H7 (cell line): ENCODE data around the gene ANKRD13D. TPM values are rescaled to one million over a fixed set of nuclear protein-coding genes. Genes with fewer than 3 reads are reported as not detected.

Experiments used
- DNase-seq: peaks from one replicate; pipeline ENCODE4 v3.0.0; 2012
- H3K27me3 ChIP-seq: 2 replicates; pipeline ENCODE4 v1.6.0; 2011; ENCODE audit warnings: mild to moderate bottlenecking, low read length; ENCODE audit not compliant: control insufficient read depth, insufficient read depth
- H3K36me3 ChIP-seq: replicated peaks from 2 replicates; pipeline ENCODE4 v1.5.1; 2011; ENCODE audit warnings: low read length; ENCODE audit not compliant: control insufficient read depth, insufficient read depth
- H3K4me3 ChIP-seq: 2 replicates; pipeline ENCODE4 v1.5.1; 2011; ENCODE audit warnings: low read depth, mild to moderate bottlenecking, control low read depth, low read length, moderate library complexity; ENCODE audit not compliant: insufficient read depth
- total RNA-seq: library from RNA; depleted of rRNA; stranded (reverse); fragments of >200 nt; shearing (Covaris generic); gene quantifications from 2 replicates; pipeline ENCODE4 v1.2.3, GENCODE V29; 2014; rRNA removed

Gene ANKRD13D
- total RNA-seq = 29.1 and 32.2 TPM in 2 replicates

DNA sequence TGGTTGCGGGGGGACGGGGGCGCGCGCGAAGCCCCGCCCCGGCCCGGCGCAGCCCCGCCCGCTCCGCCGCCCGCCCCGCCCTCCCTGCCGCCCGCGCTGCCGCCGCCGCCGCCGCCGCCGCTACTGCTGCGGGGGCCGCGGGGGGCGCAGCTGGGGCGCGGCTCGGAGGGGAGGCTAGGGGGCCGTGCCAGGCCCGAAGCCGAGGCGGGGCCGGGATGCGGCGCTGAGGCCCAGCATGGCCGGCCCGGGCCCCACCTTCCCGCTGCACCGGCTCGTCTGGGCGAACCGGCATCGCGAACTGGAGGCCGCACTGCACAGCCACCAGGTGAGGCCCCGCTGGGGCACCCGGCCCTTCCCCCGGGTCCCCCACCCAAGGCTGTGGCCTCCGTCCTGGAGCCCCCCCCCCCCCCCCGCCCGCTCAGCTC, at the start of gene ANKRD13D:
Gene ANKRD13D (plus strand): TSS at position 78 of the 425 bp plus-strand sequence. CDS start 158 bp downstream, at position 236.
- Histone ChIP-seq H3K36me3 (peaks cover 3% of the 10 kb centered on the region), H3K4me3 (peak within 1 kb of the TSS; percentile 82), H3K27me3 (no peaks in the 10 kb centered on the region)
- no peak for DNase-seq

DNA sequence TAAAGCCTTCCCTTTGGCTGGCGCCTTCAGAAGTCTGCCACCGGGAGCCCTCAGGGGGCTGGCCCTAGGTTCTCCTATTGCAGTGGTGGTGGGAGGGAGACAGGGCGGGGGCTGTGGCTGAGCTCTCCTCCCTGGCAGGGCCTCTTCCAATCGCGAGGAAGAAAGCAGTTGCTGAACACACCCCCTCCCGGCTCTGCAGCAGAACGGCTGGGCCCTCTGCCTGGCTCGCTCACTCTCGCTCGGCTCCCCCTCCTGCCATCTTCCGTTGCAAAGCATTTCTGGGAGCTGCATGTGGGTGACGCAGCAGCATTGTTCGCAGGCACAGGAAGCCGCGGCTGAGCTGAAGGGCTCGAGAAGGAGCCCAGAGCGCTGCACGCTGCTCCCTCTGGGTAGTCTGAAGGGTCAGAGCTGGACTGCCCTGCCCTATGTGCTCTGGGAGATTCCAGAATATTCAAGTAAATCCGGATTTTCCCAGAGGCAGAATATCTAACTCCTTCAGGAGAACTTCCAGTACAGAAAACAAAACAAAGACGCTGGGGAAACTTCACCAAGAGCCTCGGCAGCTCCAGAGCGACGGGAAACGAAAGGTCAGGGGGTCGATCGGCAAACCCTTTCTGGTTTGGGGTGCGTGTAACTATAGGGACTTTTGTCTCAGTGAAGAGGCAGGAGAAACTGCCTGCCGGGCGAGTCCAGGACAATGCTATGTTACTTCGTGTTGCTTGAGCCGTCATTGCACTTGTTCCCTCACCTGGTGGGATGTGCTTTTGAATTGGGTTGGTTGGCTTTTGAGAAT, 49.1 kb upstream of the ANKRD13D start:
- peak overlapping the region; percentile 80 for H3K4me3 ChIP-seq
- peak; percentile 94 for DNase-seq
- H3K27me3 ChIP-seq = no peaks in the 10 kb centered on the region
- peaks cover 13% of the 10 kb centered on the region for H3K36me3 ChIP-seq

DNA sequence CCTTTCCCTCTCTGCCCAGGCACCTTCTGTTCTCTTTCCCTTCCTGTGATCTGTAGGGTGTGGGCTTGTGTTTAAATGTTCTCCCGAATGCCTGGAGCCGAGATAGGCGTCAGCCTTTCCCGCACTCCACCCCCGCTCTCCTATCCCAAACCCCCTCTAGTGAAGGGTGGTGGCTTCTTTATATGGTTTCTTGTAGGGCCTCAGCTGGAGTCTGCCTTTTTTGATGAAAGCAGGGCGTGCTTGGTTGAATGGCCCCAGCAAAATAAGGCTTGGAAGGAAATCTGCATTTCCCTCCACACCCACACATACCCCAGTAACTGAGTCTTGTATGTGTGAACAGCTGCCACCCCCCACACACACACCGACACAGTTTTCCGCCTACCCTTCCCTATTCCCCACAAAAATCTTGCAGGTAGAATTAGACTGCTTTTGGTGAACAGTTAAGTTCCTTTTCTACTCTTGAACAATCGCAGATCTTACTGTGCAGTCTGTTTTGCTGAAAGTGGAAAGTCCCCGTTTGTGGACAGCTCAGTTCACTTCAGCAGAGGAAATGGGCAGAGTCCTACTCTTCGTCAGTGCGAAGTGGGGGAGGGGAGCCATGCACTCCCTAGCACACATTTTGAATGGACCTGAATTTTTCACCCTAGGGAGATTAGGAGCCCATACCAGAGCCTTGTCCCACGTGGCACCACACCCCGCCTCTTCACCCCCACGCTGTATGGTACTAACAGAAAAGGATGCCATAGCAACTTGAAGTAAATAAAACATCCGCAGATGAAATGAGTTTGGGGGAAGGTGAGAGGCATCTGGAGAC, 48.3 kb upstream of the ANKRD13D start:
- no peak for DNase-seq
- H3K27me3 ChIP-seq = no peaks in the 10 kb centered on the region
- H3K36me3 ChIP-seq = peaks cover 21% of the 10 kb centered on the region
- peak overlapping the region; percentile 80 for H3K4me3 ChIP-seq

DNA sequence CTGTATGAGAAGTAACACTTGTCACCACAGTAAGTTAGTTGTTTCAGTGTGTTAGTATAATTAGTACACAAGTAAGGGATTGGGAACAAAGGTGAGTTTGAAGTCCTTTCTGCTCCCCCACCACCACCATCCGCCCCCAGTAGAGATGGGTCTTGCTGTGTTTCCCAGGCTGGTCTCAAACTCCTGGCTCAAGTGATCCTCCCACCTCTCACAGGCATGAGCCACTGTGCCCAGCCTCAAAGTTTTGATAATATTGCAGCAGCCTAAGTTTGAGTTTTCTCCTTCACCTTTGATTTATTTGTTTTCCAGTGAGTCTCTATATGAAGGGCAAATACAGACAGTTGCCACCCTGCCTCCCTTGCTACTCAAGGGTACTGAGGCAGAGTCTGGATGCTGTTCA, 46.6 kb upstream of the ANKRD13D start:
- Histone ChIP-seq H3K4me3 (no peak overlapping the region), H3K36me3 (peaks cover 30% of the 10 kb centered on the region)
- DNase-seq = no peak

DNA sequence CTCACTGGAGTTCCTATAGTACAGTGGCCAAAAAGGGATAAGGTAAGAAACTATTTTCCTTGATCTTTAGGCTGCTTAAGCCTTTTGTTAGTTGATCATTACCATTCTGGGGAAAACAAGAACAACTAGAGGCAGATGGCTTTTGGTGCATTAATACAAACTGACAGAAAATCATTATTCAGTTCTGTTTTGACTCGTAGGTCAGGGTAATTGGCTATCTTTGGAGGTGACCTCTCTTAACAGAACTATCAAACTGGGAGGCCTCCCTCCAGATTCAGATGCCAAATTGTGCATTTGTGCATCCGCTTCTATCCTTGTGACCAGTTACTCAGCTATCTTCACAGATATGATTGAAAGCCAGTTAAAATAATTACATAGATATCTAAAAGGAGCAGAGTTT, 46.1 kb upstream of the ANKRD13D start:
- DNase-seq = no peak
- Histone ChIP-seq H3K4me3 (no peak overlapping the region), H3K27me3 (no peaks in the 10 kb centered on the region), H3K36me3 (peaks cover 35% of the 10 kb centered on the region)

More for the DNA sequence above, 46.6 kb upstream of the ANKRD13D start:
- H3K27me3 ChIP-seq = no peaks in the 10 kb centered on the region

DNA sequence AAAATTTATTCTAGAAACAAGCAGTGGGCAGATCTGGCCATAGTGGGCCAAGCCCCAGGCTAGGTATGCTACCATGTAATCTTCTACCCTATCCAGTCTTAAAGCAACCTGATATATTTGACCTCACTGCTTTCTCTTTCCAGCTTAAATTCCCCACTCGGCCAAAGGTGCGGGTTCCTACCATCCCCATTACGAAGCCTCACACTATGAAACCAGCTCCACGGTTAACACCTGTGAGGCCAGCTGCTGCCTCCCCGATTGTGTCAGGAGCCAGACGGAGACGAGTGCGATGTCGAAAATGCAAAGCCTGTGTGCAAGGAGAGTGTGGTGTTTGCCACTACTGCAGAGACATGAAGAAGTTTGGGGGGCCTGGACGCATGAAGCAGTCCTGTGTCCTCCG, 44.1 kb upstream of the ANKRD13D start:
- H3K27me3 ChIP-seq = no peaks in the 10 kb centered on the region
- H3K4me3 ChIP-seq = no peak overlapping the region
- DNase-seq = no peak
- H3K36me3 ChIP-seq = peaks cover 53% of the 10 kb centered on the region

DNA sequence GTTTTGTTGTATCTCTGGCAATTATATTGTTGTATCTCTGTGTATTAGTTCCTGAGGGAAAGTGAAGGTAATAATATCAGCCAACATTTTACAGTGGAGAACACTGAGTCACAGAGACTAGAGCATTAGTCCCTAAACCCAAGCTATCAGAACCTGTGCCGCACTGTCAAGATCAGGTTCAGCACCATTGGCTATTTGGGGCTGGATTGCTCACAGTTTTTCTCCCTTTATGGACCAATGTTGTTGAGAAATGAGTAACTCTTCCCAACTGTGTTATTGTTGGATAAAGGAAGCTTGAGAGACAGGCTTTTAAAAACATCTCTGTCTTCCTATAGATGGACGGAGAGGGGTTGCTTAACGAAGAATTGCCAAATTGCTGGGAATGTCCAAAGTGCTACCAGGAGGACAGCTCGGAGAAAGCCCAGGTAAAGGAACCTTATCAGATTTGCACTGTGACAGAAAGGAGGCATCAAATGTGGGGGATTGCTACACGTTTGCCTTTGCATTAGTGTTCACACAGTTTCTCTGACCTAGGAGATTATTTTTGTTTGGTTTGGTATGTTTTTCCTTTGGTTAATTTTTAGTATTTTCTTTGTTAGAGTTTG, 41.1 kb upstream of the ANKRD13D start:
- peaks cover 73% of the 10 kb centered on the region for H3K36me3 ChIP-seq

DNA sequence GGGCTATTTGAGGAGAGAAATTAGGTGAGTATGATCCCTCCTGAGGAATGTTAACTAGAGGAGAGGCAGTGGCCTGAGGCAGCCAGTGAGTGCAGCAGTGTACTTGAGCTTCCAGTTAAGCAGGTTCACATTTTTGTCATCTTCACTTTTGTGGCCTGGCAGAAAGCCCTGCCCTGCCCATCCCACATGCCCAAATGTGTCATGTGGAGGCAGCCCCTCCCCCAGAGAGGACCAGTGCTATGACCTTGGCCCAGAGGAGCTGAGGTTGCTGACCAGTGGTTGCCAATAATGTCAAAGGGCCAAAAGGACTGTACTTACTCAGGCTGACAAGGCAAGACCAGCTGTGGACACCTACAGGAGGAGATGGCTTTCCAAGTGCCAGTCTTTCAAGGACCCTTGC, 40.5 kb upstream of the ANKRD13D start:
- peaks cover 77% of the 10 kb centered on the region for H3K36me3 ChIP-seq
- DNase-seq = no peak
- no peaks in the 10 kb centered on the region for H3K27me3 ChIP-seq
- no peak overlapping the region for H3K4me3 ChIP-seq

More for the DNA sequence above, 41.1 kb upstream of the ANKRD13D start:
- H3K4me3 ChIP-seq = no peak overlapping the region
- peak; percentile 2 for DNase-seq
- H3K27me3 ChIP-seq = no peaks in the 10 kb centered on the region

DNA sequence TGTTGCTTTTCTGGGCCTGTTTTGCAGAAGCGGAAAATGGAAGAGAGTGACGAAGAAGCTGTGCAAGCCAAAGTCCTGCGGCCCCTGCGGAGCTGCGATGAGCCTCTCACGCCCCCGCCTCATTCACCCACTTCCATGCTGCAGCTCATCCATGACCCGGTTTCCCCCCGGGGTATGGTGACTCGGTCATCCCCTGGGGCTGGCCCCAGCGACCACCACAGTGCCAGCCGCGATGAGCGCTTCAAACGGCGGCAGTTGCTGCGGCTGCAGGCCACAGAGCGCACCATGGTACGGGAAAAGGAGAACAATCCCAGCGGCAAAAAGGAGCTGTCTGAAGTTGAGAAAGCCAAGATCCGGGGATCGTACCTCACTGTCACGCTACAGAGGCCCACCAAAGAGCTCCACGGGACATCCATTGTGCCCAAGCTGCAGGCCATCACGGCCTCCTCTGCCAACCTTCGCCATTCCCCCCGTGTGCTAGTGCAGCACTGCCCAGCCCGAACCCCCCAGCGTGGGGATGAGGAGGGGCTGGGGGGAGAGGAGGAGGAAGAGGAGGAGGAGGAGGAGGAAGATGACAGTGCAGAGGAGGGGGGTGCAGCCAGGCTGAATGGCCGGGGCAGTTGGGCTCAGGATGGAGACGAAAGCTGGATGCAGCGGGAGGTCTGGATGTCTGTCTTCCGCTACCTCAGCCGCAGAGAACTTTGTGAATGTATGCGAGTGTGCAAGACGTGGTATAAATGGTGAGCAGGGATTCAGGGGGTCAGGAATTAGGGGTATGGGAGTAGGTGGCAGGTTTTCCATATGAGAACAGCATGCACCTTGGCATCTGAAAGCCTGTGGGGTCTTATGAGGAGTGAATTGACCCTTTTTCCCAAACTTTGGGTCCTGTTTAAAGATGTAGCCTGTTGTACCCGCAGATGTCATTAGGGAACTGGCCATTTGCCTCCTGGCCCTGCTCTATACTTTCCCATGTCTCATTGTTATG, 38.8 kb upstream of the ANKRD13D start:
- Histone ChIP-seq H3K36me3 (peaks cover 83% of the 10 kb centered on the region), H3K4me3 (no peak overlapping the region), H3K27me3 (no peaks in the 10 kb centered on the region)
- DNase-seq = no peak

DNA sequence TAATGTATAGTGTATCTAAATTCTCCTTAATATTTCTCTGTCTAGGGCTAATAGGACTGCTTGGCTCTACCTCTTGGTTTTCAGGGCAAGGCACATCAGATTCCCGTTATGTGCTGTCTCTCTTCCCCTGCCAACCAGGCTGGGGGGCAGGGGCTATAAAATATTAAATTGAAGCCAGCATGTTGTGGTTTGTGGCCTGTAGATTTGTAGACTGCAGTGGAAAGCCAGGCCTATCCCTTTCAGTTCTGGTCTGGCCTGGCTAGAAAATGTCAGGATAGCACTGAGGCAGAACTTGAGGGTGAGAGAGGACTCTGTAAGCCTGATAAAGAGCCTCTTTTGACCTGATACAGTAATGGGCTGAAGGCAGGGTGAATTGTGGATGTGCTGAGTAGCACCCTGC, 37.3 kb upstream of the ANKRD13D start:
- Histone ChIP-seq H3K27me3 (no peaks in the 10 kb centered on the region), H3K36me3 (peaks cover 75% of the 10 kb centered on the region), H3K4me3 (no peak overlapping the region)
- DNase-seq = no peak

DNA sequence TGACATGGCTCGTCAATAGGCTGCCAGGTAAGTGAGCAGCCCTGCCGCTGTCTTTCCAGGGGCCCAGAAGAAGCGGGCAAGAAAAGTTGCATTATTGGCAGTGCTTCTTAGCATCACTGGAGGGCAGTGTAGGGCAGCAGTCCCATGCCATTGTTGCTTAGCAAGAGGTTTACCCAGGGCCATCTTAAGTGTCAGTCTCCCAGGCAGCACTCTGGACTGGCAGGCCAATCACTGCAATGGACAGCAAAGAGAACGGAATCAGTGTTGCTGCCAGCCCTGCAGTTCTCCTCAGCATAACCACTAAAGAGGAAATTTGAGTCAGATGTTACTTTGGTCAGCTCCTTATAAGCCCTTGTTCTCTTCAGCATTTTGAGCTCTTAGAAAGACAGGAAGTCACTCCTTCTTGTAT, 36.3 kb upstream of the ANKRD13D start:
- Histone ChIP-seq H3K36me3 (peaks cover 71% of the 10 kb centered on the region), H3K4me3 (no peak overlapping the region), H3K27me3 (no peaks in the 10 kb centered on the region)
- peak; percentile 69 for DNase-seq

DNA sequence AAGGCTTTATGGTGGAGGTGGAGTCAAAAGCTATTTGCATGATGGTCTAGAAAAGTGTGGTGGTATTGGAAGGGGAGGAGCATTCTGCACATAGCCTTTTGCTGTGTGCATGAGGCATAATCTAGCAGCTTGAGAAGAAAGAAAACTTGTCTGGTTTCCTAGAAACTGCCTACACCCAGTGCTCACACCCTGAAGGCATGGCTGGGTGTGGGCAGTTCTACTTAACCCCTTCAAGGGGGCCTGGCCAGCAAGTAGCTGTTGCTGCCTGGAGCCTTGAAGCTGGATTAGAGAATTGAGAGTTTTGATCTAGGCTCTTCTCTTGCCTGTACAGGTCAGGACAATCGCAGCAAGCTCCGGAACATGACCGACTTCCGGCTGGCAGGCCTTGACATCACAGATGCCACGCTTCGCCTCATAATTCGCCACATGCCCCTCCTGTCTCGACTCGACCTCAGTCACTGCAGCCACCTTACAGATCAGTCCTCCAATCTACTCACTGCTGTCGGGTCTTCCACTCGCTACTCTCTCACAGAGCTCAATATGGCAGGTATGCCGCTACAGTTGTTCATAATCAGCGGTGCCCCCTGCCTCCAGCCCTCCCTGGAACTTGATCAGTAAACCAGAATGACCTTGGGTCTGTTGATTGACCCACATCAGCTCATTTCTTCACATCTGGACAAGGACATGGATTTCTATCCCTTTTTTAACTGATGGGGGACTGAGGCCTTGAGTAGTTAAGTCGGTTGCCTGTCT, 35.1 kb upstream of the ANKRD13D start:
- no peak for DNase-seq
- Histone ChIP-seq H3K36me3 (peaks cover 59% of the 10 kb centered on the region), H3K4me3 (no peak overlapping the region), H3K27me3 (no peaks in the 10 kb centered on the region)

DNA sequence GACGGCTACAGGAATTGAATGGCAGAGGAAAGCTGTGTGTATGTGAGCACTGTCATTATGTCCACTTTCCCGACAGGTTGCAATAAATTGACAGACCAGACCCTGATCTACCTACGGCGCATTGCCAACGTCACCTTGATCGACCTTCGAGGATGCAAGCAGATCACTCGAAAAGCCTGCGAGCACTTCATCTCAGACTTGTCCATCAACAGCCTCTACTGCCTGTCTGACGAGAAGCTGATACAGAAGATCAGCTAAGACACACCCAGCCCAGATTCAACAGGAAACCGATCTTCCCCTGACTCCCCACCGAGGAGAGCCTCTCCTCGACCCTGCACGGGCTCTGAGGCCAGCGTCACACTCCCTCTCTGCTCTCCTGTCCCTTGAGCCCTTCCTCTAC, 34.3 kb upstream of the ANKRD13D start:
- Histone ChIP-seq H3K27me3 (no peaks in the 10 kb centered on the region), H3K36me3 (peaks cover 53% of the 10 kb centered on the region), H3K4me3 (no peak overlapping the region)
- no peak for DNase-seq
